Hematopoietic multipotent progenitor cell treated with erythropoietin and hydrocortisone succinate and interleukin-3 and kit ligand, for 4 days (in vitro differentiated cells): ENCODE results near the gene ADIPOR1.
"Not testable (repeated sequence)": the region's sequence is repeated elsewhere in the genome, so short reads cannot be mapped to it uniquely, and the experiment has no call there.

Source experiments
- DNase-seq: peaks from one replicate; pipeline ENCODE4 v3.0.0-alpha.2; 2015

Gene ADIPOR1

DNA sequence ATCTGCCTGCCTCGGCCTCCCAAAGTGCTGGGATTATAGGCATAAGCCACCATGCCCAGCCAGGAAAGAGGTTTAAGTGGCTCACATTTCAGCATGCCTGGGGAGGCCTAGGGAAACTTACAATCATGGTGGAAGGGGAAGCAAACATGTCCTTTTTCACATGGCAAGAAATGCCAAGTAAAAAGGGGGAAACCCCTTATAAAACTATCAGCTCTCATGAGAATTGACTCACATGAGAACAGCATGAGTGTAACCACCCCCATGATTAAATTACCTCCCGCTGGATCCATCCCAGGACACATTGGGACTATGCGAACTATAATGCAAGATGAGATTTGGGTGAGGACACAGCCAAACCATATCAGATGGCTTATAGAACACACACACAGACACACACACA is 22.3 kb downstream of the ADIPOR1 start:
- no peak for DNase-seq

DNA sequence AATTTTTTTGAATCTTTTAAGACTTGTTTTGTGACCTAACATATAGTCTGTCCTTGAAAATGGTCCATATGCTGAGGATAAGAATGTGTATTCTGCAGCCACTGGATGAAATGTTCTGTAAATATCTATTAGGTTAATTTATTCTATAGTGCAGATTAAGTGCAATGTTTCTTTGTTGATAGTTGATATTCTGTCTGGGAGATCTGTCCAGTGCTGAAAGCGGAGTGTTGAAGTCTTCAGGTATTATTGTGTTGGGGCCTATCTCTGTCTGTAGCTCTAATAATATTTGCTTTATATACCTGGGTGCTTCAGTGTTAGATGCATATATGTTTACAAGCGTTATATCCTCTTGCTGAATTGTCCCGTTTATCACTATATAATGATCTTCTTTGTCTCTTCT is 23.4 kb downstream of the ADIPOR1 start:
- DNase-seq: no peak

- DNase-seq: no peak
These were observed 25.6 kb downstream of the ADIPOR1 start for GRCh38 chr1:202932476-202932875.

DNA sequence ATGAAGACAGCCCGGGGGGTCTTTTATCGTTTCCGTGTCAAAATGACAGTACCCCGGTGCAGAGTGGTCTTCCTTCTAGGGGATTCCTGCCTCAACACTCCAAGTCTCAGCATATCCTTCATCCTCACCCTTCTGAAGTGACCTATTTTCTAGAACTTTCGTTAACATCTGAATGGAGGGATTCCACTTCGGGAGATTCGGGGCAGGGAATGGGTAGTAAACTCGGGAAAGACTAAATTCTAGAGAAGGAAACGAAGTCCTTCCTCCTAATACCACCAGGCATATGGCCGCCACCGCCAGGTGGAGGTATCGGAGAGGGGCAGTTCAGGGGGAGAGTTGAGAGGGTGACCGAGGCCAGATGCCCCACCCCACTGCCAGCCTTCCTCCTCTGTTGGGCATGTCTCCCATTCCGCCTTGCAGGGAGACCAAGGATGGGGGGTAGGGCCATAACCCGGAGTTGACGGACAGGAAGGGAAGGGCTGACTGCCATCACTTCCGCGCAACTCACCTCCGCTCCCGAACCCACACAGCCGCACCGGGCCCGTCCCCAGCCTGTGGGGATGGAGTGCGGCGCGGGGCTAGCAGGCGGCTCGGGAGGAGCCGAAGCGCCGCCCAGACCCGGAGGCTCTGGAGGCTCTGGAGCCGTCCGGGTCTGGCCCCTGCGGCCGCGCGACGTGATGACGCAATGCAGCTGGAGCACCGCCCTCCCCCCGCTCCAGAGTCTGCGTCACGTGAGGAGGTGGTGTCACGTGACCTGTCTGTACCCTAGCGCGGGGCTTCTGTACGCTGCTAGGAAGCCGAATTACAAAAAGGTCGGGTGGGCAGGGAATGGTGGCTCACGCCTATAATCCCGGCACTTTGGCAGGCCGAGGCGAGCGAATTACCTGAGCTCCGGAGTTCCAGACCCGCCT is 31.3 kb downstream of the ADIPOR1 start, which contains the start of gene KLHL12:
TSS of gene KLHL12 (minus strand) at position 654 of the 911 bp plus-strand sequence. CDS start 2,072 bp downstream, outside the sequence.
- peak; percentile 99 for DNase-seq

GRCh38 chr1:202923533-202923932 is 34.6 kb downstream of the ADIPOR1 start:
- no peak for DNase-seq

GRCh38 chr1:202919615-202920014 is 38.5 kb downstream of the ADIPOR1 start:
- no peak for DNase-seq

DNA sequence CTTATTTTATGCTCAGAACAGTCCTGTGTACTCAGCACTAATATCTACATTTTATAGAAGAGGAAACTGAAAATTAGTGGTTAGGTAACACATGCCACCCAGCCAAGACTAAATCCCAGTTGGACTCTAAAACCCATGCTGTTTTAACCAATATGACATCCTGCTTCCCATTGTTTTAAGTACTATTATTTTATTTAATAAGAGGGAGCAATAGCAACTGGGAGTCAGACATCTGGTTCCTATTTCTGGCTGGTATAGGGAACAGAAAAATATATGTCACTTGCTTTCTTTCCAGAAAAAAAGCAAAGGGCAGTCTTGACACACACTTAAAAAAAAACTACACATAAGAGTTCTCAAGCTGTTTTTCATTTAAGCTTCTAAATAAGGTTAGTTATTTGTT is 43.0 kb downstream of the ADIPOR1 start:
- DNase-seq: no peak

DNA sequence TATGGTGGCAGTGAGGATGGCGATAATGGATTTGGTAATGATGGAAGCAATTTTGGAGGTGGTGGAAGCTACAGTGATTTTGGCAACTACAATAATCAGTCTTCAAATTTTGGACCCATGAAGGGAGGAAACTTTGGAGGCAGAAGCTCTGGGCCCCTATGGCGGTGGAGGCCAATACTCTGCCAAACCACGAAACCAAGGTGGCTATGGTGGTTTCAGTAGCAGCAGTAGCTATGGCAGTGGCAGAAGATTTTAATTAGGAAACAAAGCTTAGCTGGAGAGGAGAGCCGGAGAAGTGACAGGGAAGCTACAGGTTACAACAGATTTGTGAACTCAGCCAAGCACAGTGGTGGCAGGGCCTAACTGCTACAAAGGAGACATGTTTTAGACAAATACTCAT is 45.6 kb downstream of the ADIPOR1 start:
- peak; percentile 4 for DNase-seq

- no peak for DNase-seq
These were observed 48.6 kb downstream of the ADIPOR1 start for GRCh38 chr1:202909494-202909893.

DNA sequence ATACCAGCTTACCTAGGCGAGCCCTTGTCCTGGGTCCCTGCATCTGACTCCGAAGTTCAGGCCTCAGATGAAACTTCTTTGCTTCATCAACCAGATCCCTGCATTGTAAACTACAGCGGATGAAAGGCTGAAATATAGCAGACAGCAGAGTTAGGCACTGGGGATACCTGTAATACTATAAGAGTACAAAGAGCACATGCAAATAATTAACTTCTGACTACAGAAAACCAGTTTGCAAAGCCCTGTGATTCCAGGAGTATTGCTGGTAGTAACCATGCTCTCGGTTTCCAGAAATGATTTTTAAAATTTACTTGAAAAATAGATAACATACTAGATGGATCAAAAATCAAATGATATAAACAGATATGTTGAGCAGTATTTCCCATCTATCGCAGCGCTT is 49.1 kb downstream of the ADIPOR1 start:
- DNase-seq: no peak

- DNase-seq: no peak
These were observed 52.8 kb downstream of the ADIPOR1 start for GRCh38 chr1:202905331-202905730.

DNA sequence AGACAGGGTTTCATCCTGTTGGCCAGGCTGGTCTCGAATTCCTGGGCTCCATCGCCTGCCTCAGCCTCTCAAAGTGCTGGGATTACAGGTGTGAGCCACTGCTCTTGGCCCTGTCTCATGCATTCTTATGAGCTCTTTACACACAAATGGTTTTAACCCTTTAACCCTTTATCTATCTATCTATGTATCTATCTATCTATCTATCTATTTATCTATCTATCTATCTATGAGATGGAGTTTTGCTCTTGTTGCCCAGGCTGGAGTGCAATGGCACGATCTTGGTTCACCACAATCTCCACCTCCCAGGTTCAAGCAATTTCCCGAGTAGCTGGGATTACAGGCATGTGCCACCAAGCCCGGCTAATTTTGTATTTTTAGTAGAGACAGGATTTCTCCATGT is 54.3 kb downstream of the ADIPOR1 start:
- DNase-seq: not testable (repeated sequence)

DNA sequence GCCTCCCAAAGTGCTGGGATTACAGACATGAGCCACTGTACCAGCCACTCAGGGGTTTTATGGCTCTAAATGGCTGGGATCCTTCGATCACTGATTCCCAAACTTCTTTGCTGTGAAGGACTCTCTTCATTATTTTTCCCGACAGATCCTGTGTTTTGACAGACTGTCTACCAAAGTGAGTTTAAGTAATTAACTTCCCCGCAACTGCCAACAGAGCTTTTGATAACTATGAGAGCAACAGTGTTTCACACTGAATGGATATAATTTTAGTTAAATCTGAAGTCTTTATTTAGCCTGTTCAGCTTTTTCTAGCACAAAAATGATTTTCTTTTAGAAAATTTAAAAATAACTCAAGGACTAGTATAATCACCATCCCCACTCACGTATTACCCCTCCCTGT is 56.6 kb downstream of the ADIPOR1 start:
- DNase-seq: no peak

- DNase-seq: no peak
These were observed 65.6 kb downstream of the ADIPOR1 start for GRCh38 chr1:202892501-202892900.
